GM18505 (cell line): ENCODE measurements around the gene MEP1B.
"Not testable (repeated sequence)": the region's sequence is repeated elsewhere in the genome, so short reads cannot be mapped to it uniquely, and the experiment has no call there.

Experiments used
- ATAC-seq: cut with Tn5 transposase; IDR thresholded peaks from one replicate; pipeline ENCODE4 v1.9.1; 2021; ENCODE audit not compliant: unreplicated experiment
- POLR2A ChIP-seq: IDR thresholded peaks from 4 replicates; pipeline ENCODE4 v1.6.1; 2011; ENCODE audit warnings: borderline replicate concordance; ENCODE audit not compliant: insufficient read depth, insufficient read length; ENCODE audit errors: extremely low read depth

The MEP1B gene

DNA sequence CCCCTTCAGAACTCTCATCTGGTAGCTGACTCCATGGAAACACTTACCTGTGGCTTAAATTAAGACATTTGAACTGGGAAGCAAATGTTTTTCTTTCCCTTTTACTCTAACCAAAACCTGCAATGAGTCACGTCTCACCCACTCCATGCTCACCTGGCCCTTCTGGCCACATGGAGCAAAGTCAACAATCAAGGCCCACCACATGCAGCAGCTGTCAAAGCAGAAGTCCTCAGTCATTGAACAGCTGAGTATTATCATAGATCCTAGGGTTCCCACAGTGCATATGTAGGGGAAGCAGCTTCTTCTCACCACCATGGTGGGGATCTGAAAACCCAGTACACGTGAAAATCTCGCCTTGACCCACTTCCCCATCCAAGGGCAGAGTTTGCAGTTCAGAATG, 12.3 kb upstream of the MEP1B start:
- no peak for ATAC-seq
- TF ChIP-seq POLR2A, result no peak

GRCh38 chr18:32183503-32183902, 6.3 kb upstream of the MEP1B start:
- ATAC-seq, result no peak

DNA sequence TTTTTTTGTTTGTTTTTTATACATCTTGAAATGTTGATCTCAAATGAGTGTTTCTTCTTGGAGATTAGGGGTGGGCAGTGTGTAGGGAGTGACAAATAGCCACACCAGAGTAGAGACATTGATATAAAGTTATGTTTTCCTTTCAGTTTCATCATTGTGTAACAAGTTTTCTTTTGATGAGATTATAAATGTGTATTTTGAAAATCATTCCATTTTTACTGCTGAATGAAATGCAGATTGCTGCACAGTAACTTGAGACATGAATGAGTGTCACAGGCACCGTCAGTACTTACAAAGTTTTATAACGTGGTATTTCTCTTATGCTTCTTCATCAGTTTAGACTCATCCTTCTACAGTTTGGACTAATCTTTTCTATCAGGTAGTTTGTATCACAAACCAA, 370 bp downstream of the MEP1B start:
- no peak for ATAC-seq
- TF ChIP-seq POLR2A, result no peak

More at GRCh38 chr18:32183503-32183902, 6.3 kb upstream of the MEP1B start:
- TF ChIP-seq POLR2A, result no peak

DNA sequence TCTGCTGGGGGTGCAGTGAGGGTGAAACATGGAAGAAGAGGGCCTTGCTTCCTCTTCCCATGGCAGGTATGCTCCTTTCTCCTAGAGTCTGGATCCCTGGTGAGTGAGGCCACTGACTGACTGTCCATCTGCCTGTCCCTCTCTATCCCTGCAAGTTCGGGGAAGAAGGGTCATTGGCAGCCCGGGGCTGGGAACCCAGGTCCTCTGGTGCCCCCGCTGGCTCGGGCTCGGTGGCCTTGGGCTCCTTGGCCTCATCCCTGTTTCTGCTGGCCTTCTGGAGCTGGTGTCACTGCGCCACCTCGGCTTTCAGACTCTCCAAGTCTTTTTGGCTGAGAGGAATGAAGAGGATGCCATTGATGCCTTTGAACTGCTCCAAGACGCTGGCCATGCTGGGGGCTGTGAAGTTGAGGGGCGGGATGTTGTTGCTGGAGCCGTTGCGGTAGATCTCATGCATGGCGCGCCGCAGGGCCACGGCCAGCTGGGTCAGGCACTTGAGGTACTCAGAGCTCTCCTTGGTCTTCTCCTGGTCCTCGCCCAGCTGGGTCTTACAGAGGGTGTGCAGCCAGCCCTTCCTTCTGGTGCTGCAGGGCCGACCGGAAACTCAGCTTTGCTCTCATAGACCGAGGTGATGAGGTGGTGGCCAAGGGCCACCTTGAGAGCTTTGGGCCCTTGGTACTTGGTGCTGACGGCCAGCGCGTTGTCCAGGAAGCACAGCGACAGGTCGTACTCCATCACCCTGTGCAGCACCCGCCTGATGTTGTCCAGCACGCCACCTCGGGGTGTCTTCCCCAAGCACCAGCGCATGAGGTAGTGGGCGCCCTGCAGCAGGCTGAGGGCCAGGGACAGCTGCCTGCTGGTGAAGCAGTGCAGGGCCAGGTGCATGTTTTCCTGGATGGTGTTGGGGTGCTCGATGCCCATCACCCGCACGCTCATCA, 6.3 kb downstream of the MEP1B start:
- no peak for TF ChIP-seq POLR2A
- ATAC-seq, result no peak

GRCh38 chr18:32200766-32201165, 10.9 kb downstream of the MEP1B start:
- ATAC-seq, result no peak
- no peak for TF ChIP-seq POLR2A

GRCh38 chr18:32201948-32202672, 12.3 kb downstream of the MEP1B start:
- no peak for TF ChIP-seq POLR2A
- ATAC-seq, result no peak

DNA sequence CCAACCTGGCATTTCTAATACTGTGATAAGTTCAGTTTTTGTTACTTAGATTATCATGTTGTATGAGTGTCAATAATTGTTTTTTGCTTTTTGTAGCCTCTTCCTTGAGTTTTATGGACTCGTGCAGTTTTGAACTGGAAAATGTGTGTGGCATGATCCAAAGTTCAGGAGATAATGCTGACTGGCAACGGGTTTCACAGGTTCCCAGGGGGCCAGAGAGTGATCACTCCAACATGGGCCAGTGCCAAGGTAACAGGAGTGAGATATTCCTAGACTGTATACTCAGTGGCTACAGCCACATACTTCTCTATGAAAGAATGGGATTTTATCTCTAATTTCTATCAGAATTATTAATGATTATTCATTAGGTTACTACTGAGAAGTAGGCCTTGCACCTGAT, 18.2 kb downstream of the MEP1B start:
- ATAC-seq, result no peak
- no peak for TF ChIP-seq POLR2A

GRCh38 chr18:32208577-32208976, 18.7 kb downstream of the MEP1B start:
- ATAC-seq, result no peak

DNA sequence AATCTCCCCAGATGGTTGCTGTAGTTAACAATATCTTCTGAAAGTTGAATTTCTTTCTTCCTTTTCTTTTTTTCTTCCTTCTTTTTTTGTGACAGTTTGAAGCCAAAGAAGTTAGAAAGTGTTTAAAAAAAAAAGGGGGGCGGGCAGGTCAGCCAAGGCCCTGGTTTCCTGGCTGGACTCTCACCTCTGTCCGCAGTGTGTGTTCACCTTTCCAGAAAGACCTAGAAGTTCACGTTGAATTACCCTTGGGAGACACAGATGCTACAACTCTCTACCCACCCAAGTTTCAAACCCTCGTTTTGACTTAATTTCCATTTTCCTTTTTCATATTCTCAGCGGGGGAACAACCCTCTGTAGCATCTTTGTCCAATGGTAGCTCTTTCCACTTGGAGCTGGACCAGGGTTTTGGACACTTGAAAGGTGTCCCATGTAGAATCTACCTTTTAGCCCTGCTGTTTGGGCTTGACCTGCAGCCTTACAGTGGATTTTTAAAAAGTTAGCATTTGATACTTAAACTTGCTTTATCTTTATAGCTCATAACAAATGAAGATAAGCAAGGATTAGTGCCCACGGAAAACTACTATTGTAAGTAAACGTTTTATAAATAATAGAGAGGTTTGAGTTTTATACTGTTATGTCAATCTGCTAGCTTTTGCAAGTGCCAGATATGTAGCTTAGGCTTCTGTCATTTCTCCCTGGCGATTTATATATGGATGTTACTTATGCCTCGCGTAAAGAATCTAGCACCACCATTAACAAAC, 20.0 kb downstream of the MEP1B start:
- TF ChIP-seq POLR2A, result no peak
- no peak for ATAC-seq

More at GRCh38 chr18:32208577-32208976, 18.7 kb downstream of the MEP1B start:
- no peak for TF ChIP-seq POLR2A

- no peak for TF ChIP-seq POLR2A
- ATAC-seq, result no peak
Measured at GRCh38 chr18:32213693-32214092, 23.9 kb downstream of the MEP1B start.

GRCh38 chr18:32216390-32216789, 26.6 kb downstream of the MEP1B start:
- no peak for ATAC-seq
- TF ChIP-seq POLR2A, result no peak

DNA sequence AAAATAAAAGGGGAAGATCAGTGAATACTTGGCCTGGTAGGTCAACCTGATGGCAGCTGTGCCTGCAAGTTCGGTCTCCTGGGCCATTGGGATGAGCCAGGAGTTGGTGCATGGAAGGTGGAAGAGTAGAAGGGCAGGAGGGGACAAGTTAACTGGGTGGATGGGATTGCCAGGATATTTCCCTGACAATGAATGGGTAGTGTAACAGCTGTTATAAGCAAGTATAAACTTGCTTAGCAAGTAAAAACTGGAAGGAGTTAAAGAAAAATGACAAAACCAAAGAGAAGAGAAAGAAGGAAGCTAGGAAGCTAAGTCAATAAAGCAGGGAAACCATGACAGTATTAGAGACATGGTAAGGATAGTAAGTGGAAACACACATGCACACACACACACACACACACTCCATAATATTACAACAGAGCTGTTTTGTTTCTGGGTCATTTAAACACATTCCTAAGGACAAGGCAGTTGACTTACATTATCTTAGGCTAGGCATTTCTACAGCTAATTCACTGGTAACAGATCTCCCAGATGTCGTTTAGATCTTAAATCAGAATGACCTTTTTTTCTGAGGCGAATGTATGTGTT, 29.7 kb downstream of the MEP1B start:
- no peak for TF ChIP-seq POLR2A
- no peak for ATAC-seq

GRCh38 chr18:32233348-32233747, 43.5 kb downstream of the MEP1B start:
- ATAC-seq, result not testable (repeated sequence)
